GM23338 (cell line): ENCODE data around the gene RAD18. TPM values are rescaled to one million over a fixed set of nuclear protein-coding genes. Genes with fewer than 3 reads are reported as not detected.

Experiments
- ATAC-seq: fragments of 200-7000 bp; cut with Tn5 transposase; 3 replicates; pipeline ENCODE4 v1.9.1; 2020
- DNase-seq: peaks from one replicate; pipeline ENCODE4 v3.0.0-alpha.2; 2015; ENCODE audit warnings: low spot score
- H2AFZ ChIP-seq: fragments of 200-600 bp; sonication (generic); 2 replicates; pipeline ENCODE4 v1.8.0; 2016; ENCODE audit warnings: antibody characterized with exemption, mild to moderate bottlenecking, moderate library complexity
- H3F3A ChIP-seq: fragments of 200-600 bp; sonication (generic); replicated peaks from 2 replicates; pipeline ENCODE4 v1.8.0; 2017; ENCODE audit warnings: antibody characterized with exemption, mixed run types, low read depth
- H3K27ac ChIP-seq: fragments of 200-600 bp; sonication (generic); 2 replicates; pipeline ENCODE4 v1.6.1; 2016; ENCODE audit warnings: low read depth
- H3K27me3 ChIP-seq: fragments of 200-600 bp; sonication (generic); 2 replicates; pipeline ENCODE4 v1.8.0; 2016; ENCODE audit warnings: mild to moderate bottlenecking, mixed run types, moderate library complexity; ENCODE audit not compliant: insufficient read depth
- H3K36me3 ChIP-seq: fragments of 200-600 bp; sonication (generic); 2 replicates; pipeline ENCODE4 v1.8.0; 2016; ENCODE audit warnings: mild to moderate bottlenecking; ENCODE audit not compliant: insufficient read depth
- H3K4me1 ChIP-seq: fragments of 200-600 bp; sonication (generic); 2 replicates; pipeline ENCODE4 v1.8.0; 2016; ENCODE audit warnings: mild to moderate bottlenecking, moderate library complexity; ENCODE audit not compliant: insufficient read depth
- H3K4me2 ChIP-seq: fragments of 200-600 bp; sonication (generic); 2 replicates; pipeline ENCODE4 v1.7.1; 2017; ENCODE audit warnings: mixed run types
- H3K4me3 ChIP-seq: fragments of 200-600 bp; sonication (generic); 2 replicates; pipeline ENCODE4 v1.6.1; 2016; ENCODE audit warnings: mixed run types
- H3K79me2 ChIP-seq: fragments of 200-600 bp; sonication (generic); replicated peaks from 2 replicates; pipeline ENCODE4 v1.8.0; 2017; ENCODE audit warnings: mild to moderate bottlenecking; ENCODE audit not compliant: insufficient read depth
- H3K9me2 ChIP-seq: fragments of 200-600 bp; sonication (generic); 2 replicates; pipeline ENCODE4 v1.8.0; 2017; ENCODE audit not compliant: insufficient read depth
- H4K20me1 ChIP-seq: fragments of 200-600 bp; sonication (generic); replicated peaks from 2 replicates; pipeline ENCODE4 v1.8.0; 2017; ENCODE audit warnings: mild to moderate bottlenecking; ENCODE audit not compliant: insufficient read depth
- H3K27ac Mint-ChIP-seq: 2 replicates; pipeline ENCODE4 v1.8.0; 2020; ENCODE audit warnings: inconsistent platforms, mild to moderate bottlenecking, moderate library complexity, mixed read lengths
- H3K27me3 Mint-ChIP-seq: 3 replicates; pipeline ENCODE4 v1.8.0; 2022; ENCODE audit warnings: low read depth, mild to moderate bottlenecking, moderate library complexity, mixed read lengths, inconsistent platforms; ENCODE audit not compliant: insufficient read depth, poor library complexity
- H3K36me3 Mint-ChIP-seq: 3 replicates; pipeline ENCODE4 v1.8.0; 2021; ENCODE audit warnings: low read depth, mild to moderate bottlenecking, inconsistent platforms, moderate library complexity, mixed read lengths
- H3K4me1 Mint-ChIP-seq: 3 replicates; pipeline ENCODE4 v1.8.0; 2020; ENCODE audit warnings: mild to moderate bottlenecking, inconsistent platforms, mixed read lengths
- H3K4me3 Mint-ChIP-seq: 3 replicates; pipeline ENCODE4 v1.8.0; 2021; ENCODE audit warnings: moderate library complexity, mild to moderate bottlenecking, inconsistent platforms, mixed read lengths
- H3K9me3 Mint-ChIP-seq: 3 replicates; pipeline ENCODE4 v1.8.0; 2020; ENCODE audit warnings: moderate library complexity, mild to moderate bottlenecking, inconsistent platforms, mixed read lengths
- CREB1 ChIP-seq: fragments of 250-450 bp; sonication (Bioruptor Pico); IDR thresholded peaks from 2 replicates; pipeline ENCODE4 v1.5.0; 2020; ENCODE audit warnings: low read depth, mild to moderate bottlenecking, moderate library complexity
- CTCF ChIP-seq, 2 experiments: fragments of 200-600 bp in 1 of 2; sonication (generic) in 1 of 2; conservative IDR thresholded peaks; 2 replicates each; pipeline versions ENCODE4 v1.5.1 to v1.6.1; 2016 to 2017; ENCODE audit warnings: antibody characterized with exemption in 2 of 2, low read depth in 2 of 2, mild to moderate bottlenecking in 2 of 2, moderate library complexity in 1 of 2
- EZH2 ChIP-seq: fragments of 200-600 bp; sonication (generic); IDR thresholded peaks from one replicate; pipeline ENCODE4 v1.8.0; 2017; ENCODE audit warnings: antibody characterized with exemption, mild to moderate bottlenecking, low read depth; ENCODE audit not compliant: unreplicated experiment
- EZH2phosphoT487 ChIP-seq: fragments of 200-600 bp; sonication (generic); IDR thresholded peaks from one replicate; pipeline ENCODE4 v1.8.1; 2018; ENCODE audit warnings: antibody characterized with exemption; ENCODE audit not compliant: unreplicated experiment
- JUNB ChIP-seq: IDR thresholded peaks from one replicate; pipeline ENCODE4 v1.6.1; 2016; ENCODE audit warnings: antibody characterized with exemption; ENCODE audit not compliant: unreplicated experiment
- NANOG ChIP-seq: IDR thresholded peaks from 2 replicates; pipeline ENCODE4 v1.6.1; 2016; ENCODE audit warnings: antibody characterized with exemption, borderline replicate concordance
- POLR2AphosphoS5 ChIP-seq: IDR thresholded peaks from 2 replicates; pipeline ENCODE4 v1.6.1; 2016; ENCODE audit warnings: antibody characterized with exemption, low read depth
- STAT1 ChIP-seq: IDR thresholded peaks from one replicate; pipeline ENCODE4 v1.6.1; 2016; ENCODE audit warnings: antibody characterized with exemption; ENCODE audit not compliant: unreplicated experiment
- ZNF114 ChIP-seq: fragments of 250-450 bp; sonication (Bioruptor Pico); IDR thresholded peaks from 2 replicates; pipeline ENCODE4 v1.5.0; 2020; ENCODE audit warnings: mild to moderate bottlenecking, moderate library complexity
- ZNF331 ChIP-seq: fragments of 250-450 bp; sonication (Bioruptor Pico); IDR thresholded peaks from 2 replicates; pipeline ENCODE4 v1.5.0; 2020; ENCODE audit warnings: low read depth, mild to moderate bottlenecking, moderate library complexity
- polyA plus RNA-seq: library from polyadenylated mRNA; unstranded; fragments of >200 nt; fragmentation: Nextera tagmentation; extraction: Ambion mirVana; gene quantifications from 2 replicates; pipeline ENCODE4 v1.2.1, GENCODE V29; 2016
- total RNA-seq: library from RNA; depleted of rRNA; stranded (reverse); fragments of >200 nt; shearing (Covaris generic); gene quantifications from 2 replicates; pipeline ENCODE4 v1.2.3, GENCODE V29; 2014
- TF ChIP-seq, protein P1 (sequence below): IDR thresholded peaks from one replicate; pipeline ENCODE4 v1.6.1; 2018; ENCODE audit warnings: antibody characterized with exemption; ENCODE audit not compliant: unreplicated experiment
- TF ChIP-seq, protein P2 (sequence below): IDR thresholded peaks from 2 replicates; pipeline ENCODE4 v1.6.1; 2016; ENCODE audit warnings: antibody characterized with exemption
- TF ChIP-seq, protein P3 (sequence below): fragments of 250-450 bp; sonication (Bioruptor Pico); IDR thresholded peaks from 2 replicates; pipeline ENCODE4 v1.5.0; 2020; ENCODE audit warnings: mild to moderate bottlenecking, moderate library complexity

Gene RAD18
- total and polyA plus RNA-seq, 2 experiments from 2014 or later, result 25.4 to 40.1 TPM

- Histone ChIP-seq H3K4me2 (no peak overlapping the region), H4K20me1 (no peaks in the 10 kb centered on the region), H3K79me2 (no peaks in the 10 kb centered on the region), H3K4me1 (0 out of 2 replicates have a peak, but pooled peaks cover 8% of the 10 kb centered on the region), H3K9me2 (no peaks in the 10 kb centered on the region), H3K27me3 (no peaks in the 10 kb centered on the region), H3K36me3 (no peaks in the 10 kb centered on the region), H3K4me3 (no peak overlapping the region), H2AFZ (no peak overlapping the region), H3F3A (no peaks in the 10 kb centered on the region), H3K27ac (no peak overlapping the region)
- peaks cover 11% of the 10 kb centered on the region for H3K27me3 Mint-ChIP-seq
- H3K4me3 Mint-ChIP-seq, result no peak overlapping the region
- H3K36me3 Mint-ChIP-seq, result no peaks in the 10 kb centered on the region; the same call in 2 of the 3 replicates
- H3K4me1 Mint-ChIP-seq, result peaks cover 21% of the 10 kb centered on the region
- no peak for ATAC-seq
- DNase-seq, result no peak
- TF ChIP-seq, protein P1, sequence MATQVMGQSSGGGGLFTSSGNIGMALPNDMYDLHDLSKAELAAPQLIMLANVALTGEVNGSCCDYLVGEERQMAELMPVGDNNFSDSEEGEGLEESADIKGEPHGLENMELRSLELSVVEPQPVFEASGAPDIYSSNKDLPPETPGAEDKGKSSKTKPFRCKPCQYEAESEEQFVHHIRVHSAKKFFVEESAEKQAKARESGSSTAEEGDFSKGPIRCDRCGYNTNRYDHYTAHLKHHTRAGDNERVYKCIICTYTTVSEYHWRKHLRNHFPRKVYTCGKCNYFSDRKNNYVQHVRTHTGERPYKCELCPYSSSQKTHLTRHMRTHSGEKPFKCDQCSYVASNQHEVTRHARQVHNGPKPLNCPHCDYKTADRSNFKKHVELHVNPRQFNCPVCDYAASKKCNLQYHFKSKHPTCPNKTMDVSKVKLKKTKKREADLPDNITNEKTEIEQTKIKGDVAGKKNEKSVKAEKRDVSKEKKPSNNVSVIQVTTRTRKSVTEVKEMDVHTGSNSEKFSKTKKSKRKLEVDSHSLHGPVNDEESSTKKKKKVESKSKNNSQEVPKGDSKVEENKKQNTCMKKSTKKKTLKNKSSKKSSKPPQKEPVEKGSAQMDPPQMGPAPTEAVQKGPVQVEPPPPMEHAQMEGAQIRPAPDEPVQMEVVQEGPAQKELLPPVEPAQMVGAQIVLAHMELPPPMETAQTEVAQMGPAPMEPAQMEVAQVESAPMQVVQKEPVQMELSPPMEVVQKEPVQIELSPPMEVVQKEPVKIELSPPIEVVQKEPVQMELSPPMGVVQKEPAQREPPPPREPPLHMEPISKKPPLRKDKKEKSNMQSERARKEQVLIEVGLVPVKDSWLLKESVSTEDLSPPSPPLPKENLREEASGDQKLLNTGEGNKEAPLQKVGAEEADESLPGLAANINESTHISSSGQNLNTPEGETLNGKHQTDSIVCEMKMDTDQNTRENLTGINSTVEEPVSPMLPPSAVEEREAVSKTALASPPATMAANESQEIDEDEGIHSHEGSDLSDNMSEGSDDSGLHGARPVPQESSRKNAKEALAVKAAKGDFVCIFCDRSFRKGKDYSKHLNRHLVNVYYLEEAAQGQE, result no peak
- no peak for TF ChIP-seq CREB1
- TF ChIP-seq EZH2phosphoT487, result no peak
- TF ChIP-seq NANOG, result no peak
- no peak for TF ChIP-seq ZNF114 (CRISPR knock-in tag)
- no peak for TF ChIP-seq POLR2AphosphoS5
- TF ChIP-seq CTCF (conservative IDR thresholded peaks at IDR 0.05; ENCODE audit: low read depth in 2 of 2), result no peak
- TF ChIP-seq ZNF331 (CRISPR knock-in tag), result no peak
- TF ChIP-seq EZH2, result no peak
- TF ChIP-seq, protein P2, sequence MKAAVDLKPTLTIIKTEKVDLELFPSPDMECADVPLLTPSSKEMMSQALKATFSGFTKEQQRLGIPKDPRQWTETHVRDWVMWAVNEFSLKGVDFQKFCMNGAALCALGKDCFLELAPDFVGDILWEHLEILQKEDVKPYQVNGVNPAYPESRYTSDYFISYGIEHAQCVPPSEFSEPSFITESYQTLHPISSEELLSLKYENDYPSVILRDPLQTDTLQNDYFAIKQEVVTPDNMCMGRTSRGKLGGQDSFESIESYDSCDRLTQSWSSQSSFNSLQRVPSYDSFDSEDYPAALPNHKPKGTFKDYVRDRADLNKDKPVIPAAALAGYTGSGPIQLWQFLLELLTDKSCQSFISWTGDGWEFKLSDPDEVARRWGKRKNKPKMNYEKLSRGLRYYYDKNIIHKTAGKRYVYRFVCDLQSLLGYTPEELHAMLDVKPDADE, result no peak
- TF ChIP-seq STAT1, result no peak
- no peak for TF ChIP-seq JUNB
- TF ChIP-seq, protein P3, sequence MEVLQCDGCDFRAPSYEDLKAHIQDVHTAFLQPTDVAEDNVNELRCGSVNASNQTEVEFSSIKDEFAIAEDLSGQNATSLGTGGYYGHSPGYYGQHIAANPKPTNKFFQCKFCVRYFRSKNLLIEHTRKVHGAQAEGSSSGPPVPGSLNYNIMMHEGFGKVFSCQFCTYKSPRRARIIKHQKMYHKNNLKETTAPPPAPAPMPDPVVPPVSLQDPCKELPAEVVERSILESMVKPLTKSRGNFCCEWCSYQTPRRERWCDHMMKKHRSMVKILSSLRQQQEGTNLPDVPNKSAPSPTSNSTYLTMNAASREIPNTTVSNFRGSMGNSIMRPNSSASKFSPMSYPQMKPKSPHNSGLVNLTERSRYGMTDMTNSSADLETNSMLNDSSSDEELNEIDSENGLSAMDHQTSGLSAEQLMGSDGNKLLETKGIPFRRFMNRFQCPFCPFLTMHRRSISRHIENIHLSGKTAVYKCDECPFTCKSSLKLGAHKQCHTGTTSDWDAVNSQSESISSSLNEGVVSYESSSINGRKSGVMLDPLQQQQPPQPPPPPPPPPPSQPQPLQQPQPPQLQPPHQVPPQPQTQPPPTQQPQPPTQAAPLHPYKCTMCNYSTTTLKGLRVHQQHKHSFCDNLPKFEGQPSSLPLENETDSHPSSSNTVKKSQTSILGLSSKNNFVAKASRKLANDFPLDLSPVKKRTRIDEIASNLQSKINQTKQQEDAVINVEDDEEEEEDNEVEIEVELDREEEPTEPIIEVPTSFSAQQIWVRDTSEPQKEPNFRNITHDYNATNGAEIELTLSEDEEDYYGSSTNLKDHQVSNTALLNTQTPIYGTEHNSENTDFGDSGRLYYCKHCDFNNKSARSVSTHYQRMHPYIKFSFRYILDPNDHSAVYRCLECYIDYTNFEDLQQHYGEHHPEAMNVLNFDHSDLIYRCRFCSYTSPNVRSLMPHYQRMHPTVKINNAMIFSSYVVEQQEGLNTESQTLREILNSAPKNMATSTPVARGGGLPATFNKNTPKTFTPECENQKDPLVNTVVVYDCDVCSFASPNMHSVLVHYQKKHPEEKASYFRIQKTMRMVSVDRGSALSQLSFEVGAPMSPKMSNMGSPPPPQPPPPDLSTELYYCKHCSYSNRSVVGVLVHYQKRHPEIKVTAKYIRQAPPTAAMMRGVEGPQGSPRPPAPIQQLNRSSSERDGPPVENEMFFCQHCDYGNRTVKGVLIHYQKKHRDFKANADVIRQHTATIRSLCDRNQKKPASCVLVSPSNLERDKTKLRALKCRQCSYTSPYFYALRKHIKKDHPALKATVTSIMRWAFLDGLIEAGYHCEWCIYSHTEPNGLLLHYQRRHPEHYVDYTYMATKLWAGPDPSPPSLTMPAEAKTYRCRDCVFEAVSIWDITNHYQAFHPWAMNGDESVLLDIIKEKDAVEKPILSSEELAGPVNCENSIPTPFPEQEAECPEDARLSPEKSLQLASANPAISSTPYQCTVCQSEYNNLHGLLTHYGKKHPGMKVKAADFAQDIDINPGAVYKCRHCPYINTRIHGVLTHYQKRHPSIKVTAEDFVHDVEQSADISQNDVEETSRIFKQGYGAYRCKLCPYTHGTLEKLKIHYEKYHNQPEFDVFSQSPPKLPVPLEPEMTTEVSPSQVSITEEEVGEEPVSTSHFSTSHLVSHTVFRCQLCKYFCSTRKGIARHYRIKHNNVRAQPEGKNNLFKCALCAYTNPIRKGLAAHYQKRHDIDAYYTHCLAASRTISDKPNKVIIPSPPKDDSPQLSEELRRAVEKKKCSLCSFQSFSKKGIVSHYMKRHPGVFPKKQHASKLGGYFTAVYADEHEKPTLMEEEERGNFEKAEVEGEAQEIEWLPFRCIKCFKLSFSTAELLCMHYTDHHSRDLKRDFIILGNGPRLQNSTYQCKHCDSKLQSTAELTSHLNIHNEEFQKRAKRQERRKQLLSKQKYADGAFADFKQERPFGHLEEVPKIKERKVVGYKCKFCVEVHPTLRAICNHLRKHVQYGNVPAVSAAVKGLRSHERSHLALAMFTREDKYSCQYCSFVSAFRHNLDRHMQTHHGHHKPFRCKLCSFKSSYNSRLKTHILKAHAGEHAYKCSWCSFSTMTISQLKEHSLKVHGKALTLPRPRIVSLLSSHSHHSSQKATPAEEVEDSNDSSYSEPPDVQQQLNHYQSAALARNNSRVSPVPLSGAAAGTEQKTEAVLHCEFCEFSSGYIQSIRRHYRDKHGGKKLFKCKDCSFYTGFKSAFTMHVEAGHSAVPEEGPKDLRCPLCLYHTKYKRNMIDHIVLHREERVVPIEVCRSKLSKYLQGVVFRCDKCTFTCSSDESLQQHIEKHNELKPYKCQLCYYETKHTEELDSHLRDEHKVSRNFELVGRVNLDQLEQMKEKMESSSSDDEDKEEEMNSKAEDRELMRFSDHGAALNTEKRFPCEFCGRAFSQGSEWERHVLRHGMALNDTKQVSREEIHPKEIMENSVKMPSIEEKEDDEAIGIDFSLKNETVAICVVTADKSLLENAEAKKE (CRISPR knock-in tag), result no peak
- no peak overlapping the region for H3K27ac Mint-ChIP-seq
- no peaks in the 10 kb centered on the region for H3K9me3 Mint-ChIP-seq
Observed at GRCh38 chr3:8992854-8993253, 29.6 kb upstream of the RAD18 start.
